GM21737 (cell line): ENCODE measurements around the gene TTC17.
A peak's percentile ranks its signal among the peaks of the same experiment; 100 is the strongest.
"Not testable (repeated sequence)": the region's sequence is repeated elsewhere in the genome, so short reads cannot be mapped to it uniquely, and the experiment has no call there.

Experiments
- ATAC-seq: cut with Tn5 transposase; IDR thresholded peaks from one replicate; pipeline ENCODE4 v1.9.1; 2021; ENCODE audit warnings: mild to moderate bottlenecking, moderate library complexity; ENCODE audit not compliant: unreplicated experiment

The TTC17 gene

GRCh38 chr11:43358801-43359421 is at the start of gene TTC17:
Gene TTC17, plus strand, starts transcription at chr11:43358920. Its CDS starts 35 bp downstream, at chr11:43358955.
- ATAC-seq = peak; percentile 91

GRCh38 chr11:43311791-43312607 is 46.7 kb upstream of the TTC17 start, which contains the start of gene API5:
Gene API5, plus strand, starts transcription at chr11:43311996. Its CDS starts 132 bp downstream, at chr11:43312128.
- peak; percentile 97 for ATAC-seq

GRCh38 chr11:43315966-43316365 is 42.8 kb upstream of the TTC17 start:
- no peak for ATAC-seq

- no peak for ATAC-seq
These were observed 42.3 kb upstream of the TTC17 start for GRCh38 chr11:43316451-43316850.

- no peak for ATAC-seq
These were observed 30.7 kb upstream of the TTC17 start for GRCh38 chr11:43327987-43328386.

GRCh38 chr11:43328482-43328881 is 30.2 kb upstream of the TTC17 start:
- ATAC-seq = no peak

GRCh38 chr11:43341159-43341558 is 17.6 kb upstream of the TTC17 start:
- no peak for ATAC-seq

- not testable (repeated sequence) for ATAC-seq
These were observed 7.3 kb upstream of the TTC17 start for GRCh38 chr11:43351426-43351825.

GRCh38 chr11:43354311-43354710 is 4.4 kb upstream of the TTC17 start:
- no peak for ATAC-seq

- ATAC-seq = no peak
These were observed 2.4 kb upstream of the TTC17 start for GRCh38 chr11:43356336-43356735.

- no peak for ATAC-seq
These were observed 380 bp upstream of the TTC17 start for GRCh38 chr11:43358279-43358800.

- ATAC-seq = peak; percentile 47
These were observed 700 bp downstream of the TTC17 start for GRCh38 chr11:43359422-43359818.

- ATAC-seq = no peak
These were observed 1.8 kb downstream of the TTC17 start for GRCh38 chr11:43360361-43361032.

GRCh38 chr11:43366677-43367076 is 8.0 kb downstream of the TTC17 start:
- ATAC-seq = no peak

GRCh38 chr11:43367382-43368178 is 8.9 kb downstream of the TTC17 start:
- no peak for ATAC-seq

GRCh38 chr11:43376065-43376464 is 17.3 kb downstream of the TTC17 start:
- no peak for ATAC-seq

GRCh38 chr11:43376594-43376993 is 17.9 kb downstream of the TTC17 start:
- no peak for ATAC-seq

- no peak for ATAC-seq
These were observed 18.7 kb downstream of the TTC17 start for GRCh38 chr11:43377389-43377788.

- ATAC-seq = no peak
These were observed 20.2 kb downstream of the TTC17 start for GRCh38 chr11:43378897-43379296.

GRCh38 chr11:43381802-43382201 is 23.1 kb downstream of the TTC17 start:
- ATAC-seq = no peak

GRCh38 chr11:43382614-43383013 is 23.9 kb downstream of the TTC17 start:
- ATAC-seq = no peak
